Measurements from ENCODE around the gene HSPA1B. TPM values are rescaled to one million over a fixed set of nuclear protein-coding genes. Genes with fewer than 3 reads are reported as not detected.
"Not testable (repeated sequence)": the region's sequence is repeated elsewhere in the genome, so short reads cannot be mapped to it uniquely, and the experiment has no call there.

The HSPA1B gene
- polyA plus RNA-seq, 3 donors: 112 to 164 (median 134) TPM

DNA sequence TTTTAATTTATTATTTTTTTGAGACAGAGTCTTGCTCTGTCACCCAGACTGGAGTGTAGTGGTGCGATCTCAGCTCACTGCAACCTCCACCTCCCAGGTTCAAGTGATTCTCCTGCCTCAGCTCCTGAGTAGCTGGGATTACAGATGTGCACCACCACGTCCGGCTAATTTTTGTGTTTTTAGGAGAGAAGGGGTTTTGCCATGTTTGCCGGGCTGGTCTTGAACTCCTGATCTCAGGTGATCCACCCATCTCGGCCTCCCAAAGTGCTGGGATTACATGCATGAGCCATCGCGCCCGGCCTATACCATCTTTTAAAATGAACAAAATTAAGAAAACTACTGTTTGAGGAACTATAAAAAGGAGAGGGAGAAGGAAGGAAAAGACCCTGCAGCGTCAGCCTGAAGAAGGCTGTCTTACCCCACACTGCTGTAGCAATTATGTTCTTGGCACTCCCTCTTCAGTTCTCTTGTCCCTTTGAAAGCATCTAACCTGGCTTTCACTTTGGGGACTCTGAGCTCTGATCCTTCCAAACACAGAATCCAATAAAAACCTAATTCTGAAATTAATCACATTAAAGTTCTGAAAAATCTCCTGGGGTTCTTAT, 3.8 kb upstream of the HSPA1B start:
- DNase-seq (ENCODE audit: low read depth in 3 of 3, low spot score in 2 of 3): not testable (repeated sequence)

DNA sequence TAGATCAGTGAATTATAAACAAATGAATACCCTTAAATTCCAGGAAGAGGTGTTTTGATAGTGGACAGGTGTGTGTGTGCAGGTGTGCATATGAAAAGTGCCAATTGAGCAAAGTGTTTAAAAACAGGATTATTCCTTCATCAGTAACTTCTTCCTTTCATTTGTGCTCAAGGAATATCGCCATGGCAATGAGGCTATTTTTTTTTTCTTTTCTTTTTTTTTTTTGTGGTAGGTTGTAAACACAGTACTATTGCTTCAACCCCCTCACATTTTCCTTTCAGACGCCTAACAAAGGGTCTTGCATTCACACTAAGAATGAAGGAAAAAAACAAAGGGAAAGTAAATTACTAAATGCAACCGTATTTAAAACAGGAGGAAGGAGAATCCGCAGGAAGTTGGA, 2.0 kb upstream of the HSPA1B start:
- no peak for DNase-seq (ENCODE audit: low read depth in 3 of 3, low spot score in 2 of 3)

DNA sequence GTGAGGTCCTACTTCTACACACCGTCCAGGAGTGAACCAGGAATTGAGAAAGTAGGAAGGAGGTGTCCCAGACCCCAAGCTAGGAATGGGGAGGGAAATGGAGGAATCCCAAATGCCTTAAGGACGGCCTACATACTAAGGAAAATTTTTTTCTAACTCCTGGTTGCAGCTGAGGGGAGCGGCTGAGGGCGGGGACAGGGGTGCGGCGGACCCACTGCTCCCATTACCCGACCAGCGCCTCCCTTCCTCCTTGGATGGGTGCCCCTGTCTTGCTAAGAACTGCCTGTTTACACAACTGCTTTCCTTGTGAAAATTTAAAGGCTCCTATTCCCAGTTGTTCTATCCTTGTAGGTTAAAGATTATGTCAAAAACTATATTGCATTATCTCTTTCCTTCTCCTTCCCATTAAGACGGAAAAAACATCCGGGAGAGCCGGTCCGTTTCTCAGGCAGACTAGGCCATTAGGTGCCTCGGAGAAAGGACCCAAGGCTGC, 699 bp upstream of the HSPA1B start:
- no peak for DNase-seq (ENCODE audit: low read depth in 3 of 3, low spot score in 2 of 3)

DNA sequence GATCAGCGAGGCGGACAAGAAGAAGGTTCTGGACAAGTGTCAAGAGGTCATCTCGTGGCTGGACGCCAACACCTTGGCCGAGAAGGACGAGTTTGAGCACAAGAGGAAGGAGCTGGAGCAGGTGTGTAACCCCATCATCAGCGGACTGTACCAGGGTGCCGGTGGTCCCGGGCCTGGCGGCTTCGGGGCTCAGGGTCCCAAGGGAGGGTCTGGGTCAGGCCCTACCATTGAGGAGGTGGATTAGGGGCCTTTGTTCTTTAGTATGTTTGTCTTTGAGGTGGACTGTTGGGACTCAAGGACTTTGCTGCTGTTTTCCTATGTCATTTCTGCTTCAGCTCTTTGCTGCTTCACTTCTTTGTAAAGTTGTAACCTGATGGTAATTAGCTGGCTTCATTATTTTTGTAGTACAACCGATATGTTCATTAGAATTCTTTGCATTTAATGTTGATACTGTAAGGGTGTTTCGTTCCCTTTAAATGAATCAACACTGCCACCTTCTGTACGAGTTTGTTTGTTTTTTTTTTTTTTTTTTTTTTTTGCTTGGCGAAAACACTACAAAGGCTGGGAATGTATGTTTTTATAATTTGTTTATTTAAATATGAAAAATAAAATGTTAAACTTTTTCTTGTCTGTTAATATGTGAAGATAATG, 2.2 kb downstream of the HSPA1B start:
- peak in 1 of 3 donors; percentile 76 for DNase-seq (ENCODE audit: low read depth in 3 of 3, low spot score in 2 of 3)

DNA sequence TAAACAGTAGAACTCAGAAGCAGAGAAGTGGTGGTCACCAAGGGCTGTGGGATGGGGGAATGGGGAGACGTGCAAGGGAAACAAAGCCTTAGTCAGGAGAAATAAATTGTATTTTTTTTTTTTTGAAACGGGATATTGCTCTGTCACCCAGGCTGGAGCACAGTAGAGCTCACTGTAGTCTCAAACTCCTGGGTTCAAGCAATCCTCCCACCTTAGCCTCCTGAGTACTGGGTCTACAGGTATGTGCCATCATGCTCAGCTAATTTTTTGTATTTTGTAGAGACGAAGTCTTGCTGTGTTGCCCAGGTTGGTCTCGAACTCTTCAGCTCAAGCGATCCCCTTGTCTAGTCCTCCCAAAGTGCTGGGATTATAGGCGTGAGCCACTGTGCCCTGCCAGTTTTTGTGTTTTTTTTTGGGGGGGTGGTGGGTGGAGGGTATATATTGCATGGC, 3.4 kb downstream of the HSPA1B start:
- DNase-seq (ENCODE audit: low read depth in 3 of 3, low spot score in 2 of 3): no peak

DNA sequence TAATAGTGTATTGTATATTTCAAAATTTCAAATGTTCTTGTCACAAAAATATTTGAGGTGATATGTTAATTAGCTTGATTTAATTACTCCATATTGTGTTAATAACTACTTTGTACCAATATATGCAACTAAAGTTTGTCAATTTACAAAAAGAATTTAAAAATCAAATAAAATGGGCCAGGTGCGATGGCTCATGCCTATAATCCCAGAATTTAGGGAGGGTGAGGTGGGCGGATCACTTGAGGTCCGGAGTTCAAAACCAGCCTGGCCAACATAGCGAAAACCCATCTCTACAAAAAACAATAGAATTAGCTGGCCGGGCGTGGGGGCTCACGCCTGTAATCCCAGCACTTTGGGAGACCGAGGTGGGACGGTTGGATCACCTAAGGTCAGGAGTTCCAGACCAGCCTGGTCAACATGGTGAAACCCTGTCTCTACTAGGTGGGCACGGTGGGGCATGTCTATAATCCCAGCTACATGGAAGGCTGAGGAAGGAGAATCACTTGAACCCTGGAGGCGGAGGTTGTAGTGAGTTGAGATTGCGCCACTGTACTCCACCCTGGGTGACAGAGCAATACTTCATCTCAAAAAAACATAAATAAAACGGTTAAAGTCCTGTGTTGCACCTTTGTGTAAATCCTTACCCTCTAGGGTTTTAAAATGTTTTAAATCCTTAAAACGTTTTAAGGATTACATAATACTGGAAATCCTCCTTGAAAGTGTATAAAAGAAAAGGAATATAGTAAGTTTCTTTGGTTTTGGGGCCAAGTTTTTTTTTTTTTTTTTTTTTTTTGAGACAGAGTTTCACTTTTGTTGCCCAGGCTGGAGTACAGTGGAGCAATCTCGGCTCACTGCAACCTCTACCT, 4.0 kb downstream of the HSPA1B start:
- no peak for DNase-seq (ENCODE audit: low read depth in 3 of 3, low spot score in 2 of 3)

DNA sequence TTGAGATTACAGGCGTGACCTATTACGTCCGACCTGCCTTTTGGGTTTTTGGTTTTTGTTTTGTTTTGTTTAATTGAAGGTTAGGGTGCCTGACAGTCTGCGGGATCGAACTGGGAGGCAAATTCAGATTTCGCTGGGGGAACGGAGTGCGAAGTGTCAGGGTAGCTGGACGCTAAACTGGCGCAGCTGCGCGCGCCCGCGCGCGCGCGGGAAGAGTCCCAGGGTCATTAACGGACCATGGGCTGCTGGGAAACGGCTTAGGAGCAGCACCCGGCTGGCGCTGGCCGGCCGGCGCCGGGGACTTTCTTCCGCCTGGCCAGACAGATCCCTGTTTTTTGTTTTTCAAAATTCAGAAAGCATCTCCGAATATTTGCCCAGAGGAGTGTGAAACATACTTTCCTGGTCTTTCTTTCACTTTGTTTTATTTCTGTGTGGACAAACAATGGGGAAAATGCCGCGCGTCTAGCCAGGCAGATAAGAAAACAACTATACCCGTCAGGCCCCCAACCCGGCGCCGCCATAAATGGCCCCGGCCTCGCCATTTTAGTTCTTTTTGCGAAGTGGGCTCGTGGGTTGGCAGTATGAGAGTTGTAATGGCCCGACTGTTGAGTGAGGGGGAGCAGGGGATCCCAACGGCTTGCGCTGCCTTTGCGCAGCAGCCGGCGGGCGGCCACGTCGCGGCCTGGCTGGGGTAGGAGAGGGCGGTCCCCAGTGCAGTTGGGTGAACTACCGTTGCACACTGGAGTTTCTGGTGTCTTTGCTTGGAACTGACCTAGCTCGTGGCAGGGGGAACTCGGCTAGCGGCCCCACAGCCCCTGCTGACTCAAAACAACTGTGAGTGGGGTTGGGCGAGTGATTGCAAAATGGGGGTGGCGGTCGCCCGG, 7.1 kb downstream of the HSPA1B start:
- peak; percentile 85 to 94 (median 90) for DNase-seq (ENCODE audit: low read depth in 3 of 3, low spot score in 2 of 3)

DNA sequence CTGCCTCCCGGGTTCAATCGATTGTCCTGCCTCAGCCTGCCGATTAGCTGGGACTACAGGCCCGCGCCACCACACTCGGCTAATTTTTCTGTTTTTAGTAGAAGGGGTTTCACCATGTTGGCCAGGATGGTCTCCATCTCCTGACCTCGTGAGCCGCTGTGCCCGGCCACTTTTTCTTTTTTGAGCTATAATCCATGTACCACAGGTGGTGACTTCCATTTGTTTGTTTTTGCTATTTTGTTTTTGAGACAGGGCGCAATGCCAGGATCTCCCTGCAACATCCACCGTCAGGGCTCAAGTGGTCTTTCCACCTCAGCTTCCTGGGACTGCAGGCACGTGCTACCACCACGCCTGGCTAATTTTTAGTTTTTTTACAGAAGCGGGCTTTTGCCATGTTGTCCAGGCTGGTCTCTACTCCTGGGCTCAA, 8.5 kb downstream of the HSPA1B start:
- DNase-seq (ENCODE audit: low read depth in 3 of 3, low spot score in 2 of 3): no peak

DNA sequence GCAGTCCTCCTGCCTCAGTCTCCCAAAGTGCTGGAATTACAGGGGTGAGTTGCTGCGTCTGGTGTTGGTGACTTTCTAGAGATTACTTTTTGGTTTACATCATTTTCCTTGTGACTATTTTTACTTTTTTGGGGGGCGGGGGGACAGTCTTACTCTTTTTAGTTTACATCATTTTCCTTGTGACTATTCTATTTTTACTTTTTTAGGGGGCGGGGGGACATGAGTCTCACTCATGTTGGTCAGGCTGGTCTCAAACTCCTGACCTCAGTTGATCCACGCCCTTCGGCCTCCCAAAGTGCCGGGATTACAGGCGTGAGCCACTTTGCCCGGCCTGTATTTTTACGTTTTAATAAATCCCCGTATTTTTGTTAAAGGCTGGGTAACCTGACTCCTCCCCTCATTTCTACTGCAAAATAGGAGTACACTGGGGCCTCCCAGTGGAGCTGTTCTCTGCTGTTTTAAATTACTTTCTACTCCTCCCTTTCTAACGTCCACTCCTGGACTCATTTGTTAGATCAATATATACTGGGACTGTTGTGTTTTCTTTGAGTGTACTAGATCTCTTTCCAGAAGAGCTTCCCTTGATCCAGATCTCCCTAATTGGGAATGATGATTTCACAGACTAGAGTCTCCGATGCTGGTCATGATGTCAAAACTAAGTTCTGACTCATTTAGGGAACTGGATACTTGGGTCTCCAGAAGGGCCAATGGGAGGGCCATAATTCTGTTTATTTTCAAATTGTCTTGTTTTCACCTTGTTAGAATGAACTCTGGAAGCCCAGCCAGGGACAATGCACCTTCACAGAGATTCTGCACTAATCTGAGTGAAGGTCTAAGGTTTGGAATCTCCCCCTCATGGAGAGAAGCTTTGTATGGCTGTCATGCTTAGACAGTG, 9.2 kb downstream of the HSPA1B start:
- DNase-seq (ENCODE audit: low read depth in 3 of 3, low spot score in 2 of 3): no peak

DNA sequence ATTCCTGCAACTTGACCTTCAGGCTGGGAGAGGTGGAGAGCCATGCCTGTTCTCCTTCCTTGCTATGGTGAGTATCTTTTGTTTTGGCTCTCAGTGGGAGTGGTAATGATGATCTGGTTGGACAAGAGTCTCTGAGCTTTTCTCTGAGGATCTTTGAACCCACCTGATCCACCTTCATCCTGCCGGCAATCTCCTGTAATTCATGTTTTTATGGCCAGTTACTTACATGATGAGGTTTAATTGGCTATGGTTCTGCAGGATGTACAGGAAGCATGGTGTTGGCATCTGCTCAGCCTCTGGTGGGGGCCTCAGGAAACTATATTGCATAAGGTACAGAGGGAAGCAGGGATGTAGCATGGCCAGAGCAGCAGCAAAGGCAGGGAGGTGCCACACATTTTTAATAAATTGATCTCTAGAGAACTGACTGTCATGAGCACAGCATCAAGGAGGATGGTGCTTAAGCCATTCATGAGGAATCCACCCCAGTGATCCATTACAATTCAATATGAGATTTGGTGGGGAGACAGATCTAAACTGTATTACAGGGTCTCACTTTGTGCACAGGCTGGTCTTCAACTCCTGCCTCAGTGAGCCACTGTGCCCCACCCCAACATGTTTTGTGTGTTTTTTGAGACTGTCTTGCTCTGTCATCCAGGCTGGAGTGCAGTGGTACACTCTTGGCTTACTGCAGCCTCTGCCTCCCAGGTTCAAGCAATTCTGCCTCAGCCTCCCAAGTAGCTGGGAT, 10.0 kb downstream of the HSPA1B start:
- no peak for DNase-seq (ENCODE audit: low read depth in 3 of 3, low spot score in 2 of 3)

DNA sequence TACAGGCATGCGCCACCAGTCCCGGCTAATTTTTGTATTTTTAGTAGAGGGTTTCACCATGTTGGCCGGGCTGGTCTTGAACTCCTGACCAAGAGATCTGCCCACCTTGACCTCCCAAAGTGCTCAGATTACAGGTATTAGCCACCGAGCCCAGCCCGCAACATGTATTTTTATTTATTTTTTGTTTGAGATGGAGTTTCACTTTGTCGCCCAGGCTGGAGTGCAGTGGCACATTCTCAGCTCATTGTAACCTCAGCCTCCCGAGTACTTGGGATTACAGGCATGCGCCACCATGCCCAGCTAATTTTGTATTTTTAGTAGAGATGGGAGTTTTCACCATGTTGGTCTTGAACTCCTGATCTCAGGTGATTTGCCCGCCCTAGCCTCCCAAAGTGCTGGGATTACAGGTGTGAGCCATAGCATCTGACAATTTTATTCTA, 10.6 kb downstream of the HSPA1B start:
- DNase-seq (ENCODE audit: low read depth in 3 of 3, low spot score in 2 of 3): not testable (repeated sequence)

DNA sequence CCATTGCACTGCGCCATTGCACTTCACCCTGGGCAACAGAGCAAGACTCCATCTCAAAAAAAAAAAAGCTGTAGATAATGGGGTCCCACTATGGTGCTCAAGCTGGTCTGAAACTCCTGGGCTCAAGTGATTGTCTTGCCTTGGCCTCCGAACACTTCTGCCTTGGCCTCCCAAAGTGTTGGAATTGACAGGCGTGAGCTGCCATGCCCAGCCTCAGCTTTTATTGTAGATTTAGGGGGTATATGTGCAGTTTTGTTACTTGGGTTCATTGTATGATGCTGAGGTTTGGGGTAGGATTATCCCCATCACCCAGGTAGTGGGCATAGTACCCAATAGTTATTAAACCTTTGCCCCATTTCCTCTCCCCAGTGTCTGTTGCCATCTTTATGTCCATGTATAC, 11.4 kb downstream of the HSPA1B start:
- no peak for DNase-seq (ENCODE audit: low read depth in 3 of 3, low spot score in 2 of 3)

DNA sequence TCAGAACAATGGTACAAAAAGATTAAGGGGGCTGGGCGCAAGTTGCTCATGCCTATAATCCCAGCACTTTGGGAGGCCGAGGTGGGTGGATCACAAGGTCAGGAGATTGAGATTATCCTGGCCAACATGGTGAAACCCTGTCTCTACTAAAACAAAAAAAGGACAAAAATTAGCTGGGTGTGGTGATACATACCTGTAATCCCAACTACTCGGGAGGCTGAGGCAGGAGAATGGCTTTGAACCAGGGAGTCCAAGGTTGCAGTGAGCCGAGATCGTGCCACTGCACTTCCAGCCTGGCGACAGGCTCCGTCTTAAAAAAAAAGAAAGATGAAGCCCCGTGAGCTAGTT, 12.2 kb downstream of the HSPA1B start:
- not testable (repeated sequence) for DNase-seq (ENCODE audit: low read depth in 3 of 3, low spot score in 2 of 3)

DNA sequence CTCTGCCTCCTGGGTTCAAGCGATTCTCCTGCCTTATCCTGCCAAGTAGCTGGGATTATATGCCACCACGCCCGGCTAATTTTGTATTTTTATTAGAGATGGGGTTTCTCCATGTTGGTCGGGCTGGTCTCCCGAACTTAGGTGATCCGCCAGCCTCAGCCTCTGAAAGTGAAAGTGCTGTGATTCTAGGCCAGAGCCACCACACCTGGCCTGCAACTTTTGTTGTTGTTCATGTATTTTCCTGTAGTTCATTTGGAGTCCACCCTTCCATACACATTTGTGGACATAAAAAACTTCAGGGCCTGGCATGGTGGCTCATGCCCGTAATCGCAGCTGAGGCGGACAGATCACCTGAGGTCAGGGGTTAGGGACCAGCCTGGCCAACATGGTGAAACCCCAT, 14.5 kb downstream of the HSPA1B start:
- DNase-seq (ENCODE audit: low read depth in 3 of 3, low spot score in 2 of 3): no peak

DNA sequence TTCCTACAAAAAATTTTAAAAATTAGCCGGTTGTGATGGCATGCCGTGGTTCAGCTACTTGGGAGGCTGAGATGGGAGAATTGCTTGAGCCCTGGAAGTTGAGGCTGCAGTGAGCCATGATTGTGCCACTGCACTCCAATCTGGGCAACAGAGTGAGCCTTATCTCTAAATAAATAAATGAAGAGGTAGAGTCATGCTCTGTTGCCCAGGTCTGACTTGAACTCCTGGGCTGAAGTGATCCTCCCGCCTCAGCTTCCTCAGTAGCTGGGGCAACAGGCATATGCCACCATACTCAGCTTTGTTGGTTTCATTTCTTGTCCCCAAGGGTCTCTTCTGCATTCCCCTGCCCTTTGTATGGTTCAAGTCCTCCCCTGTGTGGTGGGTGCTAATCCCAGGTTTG, 17.0 kb downstream of the HSPA1B start:
- DNase-seq (ENCODE audit: low read depth in 3 of 3, low spot score in 2 of 3): no peak

DNA sequence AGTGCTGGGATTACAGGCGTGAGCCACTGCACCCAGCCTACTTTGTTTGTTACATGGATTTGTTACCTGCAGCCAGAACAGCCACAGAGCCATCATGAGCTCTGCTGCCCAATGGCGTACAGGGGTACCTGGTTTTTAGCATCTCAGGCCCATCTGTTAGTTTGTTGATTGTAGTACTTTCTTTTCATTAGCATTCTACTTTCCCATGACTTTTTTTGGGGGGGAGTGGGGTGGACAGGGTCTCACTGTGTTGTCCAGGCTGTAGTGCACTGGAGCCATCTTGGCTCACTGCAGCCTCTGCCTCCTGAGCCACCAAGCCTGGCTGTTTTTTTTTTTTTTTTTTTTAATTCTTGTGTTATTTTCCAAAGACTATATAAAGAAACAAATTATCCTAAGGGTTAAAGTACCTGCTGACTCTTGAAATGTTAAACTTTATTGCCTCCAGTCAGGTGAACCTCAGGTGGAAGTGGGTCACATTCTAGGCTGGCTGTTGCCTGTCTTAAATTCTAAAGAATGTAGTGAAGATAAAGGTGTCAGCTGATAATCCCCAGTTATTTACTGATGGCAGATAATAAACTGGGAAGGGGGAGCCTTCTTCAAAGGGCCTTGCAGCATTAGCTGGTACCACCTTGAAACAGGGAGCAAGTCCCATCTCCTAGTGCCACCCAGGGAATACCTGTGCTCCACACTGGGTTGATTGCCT, 19.9 kb downstream of the HSPA1B start:
- DNase-seq (ENCODE audit: low read depth in 3 of 3, low spot score in 2 of 3): no peak

DNA sequence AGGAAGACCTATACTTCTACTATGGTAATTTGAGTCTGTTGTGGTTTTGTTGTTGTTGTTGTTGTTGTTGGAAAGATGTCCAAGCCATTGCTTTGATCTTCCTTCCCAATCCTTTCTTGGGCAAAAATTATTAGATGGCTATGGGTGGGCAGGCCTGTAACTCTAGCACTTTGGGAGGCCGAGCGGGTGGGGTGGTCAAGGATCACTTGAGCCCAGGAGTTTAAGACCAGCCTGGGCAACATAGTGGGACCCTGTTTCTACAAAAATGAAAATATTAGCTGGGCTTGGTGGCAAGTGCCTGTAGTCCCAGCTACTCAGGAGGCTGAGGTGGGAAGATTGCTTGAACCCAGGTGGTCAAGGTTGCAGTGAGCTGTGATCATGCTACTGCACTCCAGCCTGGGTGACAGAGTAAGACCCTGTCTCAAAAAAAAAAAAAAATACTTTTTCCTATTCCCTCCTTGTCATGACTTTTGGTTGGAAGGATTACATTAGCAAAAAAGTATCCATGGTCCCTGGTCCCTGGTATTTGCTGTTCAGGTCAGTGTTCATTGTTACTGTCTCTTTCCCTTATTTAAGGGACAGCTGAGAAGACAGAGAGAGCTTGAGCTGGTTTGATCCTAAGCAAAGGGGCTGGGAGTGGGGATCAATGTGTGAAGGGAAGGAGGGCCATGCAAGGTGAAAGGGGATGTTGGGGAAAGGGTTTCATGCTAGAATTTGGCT, 23.4 kb downstream of the HSPA1B start:
- no peak for DNase-seq (ENCODE audit: low read depth in 3 of 3, low spot score in 2 of 3)

DNA sequence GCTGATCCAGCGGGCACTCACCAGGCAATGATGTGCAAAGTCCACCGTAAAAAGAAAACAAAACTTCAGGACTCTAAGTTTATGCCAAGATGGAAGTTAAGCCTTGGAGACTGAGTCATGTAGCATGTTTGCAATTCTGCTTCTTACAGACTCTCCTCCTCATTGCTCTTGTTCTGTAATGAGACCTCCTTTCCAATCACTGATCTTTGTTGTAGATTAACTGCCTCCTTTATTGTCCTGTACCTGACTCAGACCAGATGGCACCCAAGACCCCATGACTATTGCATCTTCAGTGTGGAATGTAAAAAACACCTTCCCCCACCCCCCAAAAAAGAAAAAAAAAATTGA, 23.9 kb downstream of the HSPA1B start:
- no peak for DNase-seq (ENCODE audit: low read depth in 3 of 3, low spot score in 2 of 3)

All from right renal cortex interstitium (tissue), 3 donors.